ENCODE measurements around the gene WDR20.
"Not testable (repeated sequence)": the region's sequence is repeated elsewhere in the genome, so short reads cannot be mapped to it uniquely, and the experiment has no call there.

The WDR20 gene

GRCh38 chr14:102241147-102241546, 101.5 kb downstream of the WDR20 start:
- no peak for DNase-seq

- not testable (repeated sequence) for DNase-seq
Observed at GRCh38 chr14:102243795-102244194, 104.1 kb downstream of the WDR20 start.

- DNase-seq, result no peak
Observed at GRCh38 chr14:102246071-102246470, 106.4 kb downstream of the WDR20 start.

- DNase-seq, result no peak
Observed at GRCh38 chr14:102248121-102248520, 108.4 kb downstream of the WDR20 start.

GRCh38 chr14:102249041-102249440, 109.3 kb downstream of the WDR20 start:
- no peak for DNase-seq

GRCh38 chr14:102249981-102250380, 110.3 kb downstream of the WDR20 start:
- no peak for DNase-seq

GRCh38 chr14:102250636-102251035, 110.9 kb downstream of the WDR20 start:
- DNase-seq, result no peak

GRCh38 chr14:102251161-102251560, 111.5 kb downstream of the WDR20 start:
- DNase-seq, result no peak

- no peak for DNase-seq
Observed at GRCh38 chr14:102252834-102253801, 113.4 kb downstream of the WDR20 start.

GRCh38 chr14:102255401-102256190, 115.9 kb downstream of the WDR20 start:
- DNase-seq, result peak; percentile 57

- no peak for DNase-seq
Observed at GRCh38 chr14:102256716-102257115, 117.0 kb downstream of the WDR20 start.

GRCh38 chr14:102258136-102258535, 118.4 kb downstream of the WDR20 start:
- no peak for DNase-seq
